Lung (tissue), 12 donors: ENCODE data around the gene SLC9A9. TPM values are rescaled to one million over a fixed set of nuclear protein-coding genes. Genes with fewer than 3 reads are reported as not detected.

ENCODE experiments used
- ATAC-seq: fragments of 200-7000 bp; cut with Tn5 transposase; one replicate; pipeline ENCODE4 v1.9.1; 2020; ENCODE audit warnings: moderate number of reproducible peaks; ENCODE audit not compliant: insufficient read depth, low FRiP score
- DNase-seq, 3 donors: peaks; one replicate each; pipeline ENCODE4 v3.0.0-alpha.2; 2013 to 2017
- H3K27ac ChIP-seq, 2 donors: one replicate each; pipeline ENCODE4 v1.5.1; 2013; ENCODE audit warnings: mild to moderate bottlenecking in 2 of 2, moderate library complexity in 2 of 2, control low read depth in 1 of 2, inconsistent platforms in 1 of 2, low read depth in 1 of 2, low read length in 1 of 2
- H3K27me3 ChIP-seq, 3 donors: one replicate each; pipeline ENCODE4 v1.5.1; 2013; ENCODE audit warnings: low read length in 2 of 3; ENCODE audit not compliant: control insufficient read depth in 3 of 3, insufficient read depth in 3 of 3
- H3K36me3 ChIP-seq, 4 donors: one replicate each; pipeline ENCODE4 v1.5.1; 2013; ENCODE audit warnings: low read length in 4 of 4, mild to moderate bottlenecking in 1 of 4, moderate library complexity in 1 of 4; ENCODE audit not compliant: control insufficient read depth in 4 of 4, insufficient read depth in 4 of 4
- H3K4me1 ChIP-seq, 5 donors: one replicate each; pipeline ENCODE4 v1.5.1; 2013; ENCODE audit warnings: low read length in 5 of 5, mild to moderate bottlenecking in 2 of 5, moderate library complexity in 1 of 5; ENCODE audit not compliant: control insufficient read depth in 5 of 5, insufficient read depth in 5 of 5
- H3K4me3 ChIP-seq: one replicate; pipeline ENCODE4 v1.5.1; 2013; ENCODE audit warnings: mild to moderate bottlenecking, control low read depth, moderate library complexity
- H3K9ac ChIP-seq, 2 donors: one replicate each; pipeline ENCODE4 v1.5.1; 2013; ENCODE audit warnings: low read length in 2 of 2, control low read depth in 1 of 2; ENCODE audit not compliant: insufficient read depth in 1 of 2
- H3K9me3 ChIP-seq, 4 donors: one replicate each; pipeline ENCODE4 v1.5.1; 2013; ENCODE audit warnings: low read length in 3 of 4, mild to moderate bottlenecking in 1 of 4, moderate library complexity in 1 of 4; ENCODE audit not compliant: control insufficient read depth in 4 of 4, insufficient read depth in 3 of 4
- CTCF ChIP-seq: IDR thresholded peaks from 2 replicates; pipeline ENCODE4 v1.5.1; 2012; ENCODE audit warnings: mild to moderate bottlenecking; ENCODE audit errors: control extremely low read depth, extremely low read depth
- WGBS, 2 donors: extraction: QIAGEN DNeasy Blood & Tissue Kit; methylation state at CpG; one replicate each; pipeline ENCODE4 v1.1.7; 2013; 5-methylcytosine and 5-hydroxymethylcytosine counted together
- polyA plus RNA-seq, 2 donors: library from polyadenylated mRNA; stranded (reverse); fragments of 200-250 nt; gene quantifications; one replicate each; pipeline ENCODE4 v1.2.1, GENCODE V29; 2013
- total RNA-seq, 2 donors: library from RNA; depleted of rRNA in 1 of 2; stranded (reverse); fragments of >200 nt in 1 of 2; gene quantifications; one replicate each; pipeline ENCODE4 v1.2.1, GENCODE V29; 2014 to 2021
- donor health status: control.
- donor health status: control.
- donor health status: Bipolar disorder and iron deficiency.
- donor health status: healthy.
- donor health status: DM: yes; HTN: yes; CAD: no.

SLC9A9 gene
- total and polyA plus RNA-seq, 4 donors = 2.2 to 66.3 (median 8.2) TPM

GRCh38 chr3:143418391-143418790 is 429.9 kb downstream of the SLC9A9 start:
- Histone ChIP-seq H3K27me3 (no peaks in the 10 kb centered on the region), H3K4me3 (no peak overlapping the region), H3K36me3 (no peaks in the 10 kb centered on the region), H3K4me1 (no peaks in the 10 kb centered on the region), H3K9me3 (no peaks in the 10 kb centered on the region), H3K27ac (no peak overlapping the region), H3K9ac (no peak overlapping the region)
- ATAC-seq = no peak
- DNase-seq = no peak
- TF ChIP-seq CTCF = no peak
- WGBS, 2 donors = 98 to 99% methylated on average over 3 of the region's 3 CpGs

- ATAC-seq = no peak
These were observed 432.0 kb downstream of the SLC9A9 start for GRCh38 chr3:143416229-143416628.

GRCh38 chr3:143414571-143415253 is 433.6 kb downstream of the SLC9A9 start:
- DNase-seq = no peak
- WGBS, 2 donors = 73 to 75% methylated on average over 2 of the region's 2 CpGs
- H3K9me3 ChIP-seq = no peaks in the 10 kb centered on the region
- no peak overlapping the region for H3K27ac ChIP-seq
- no peaks in the 10 kb centered on the region for H3K36me3 ChIP-seq
- peaks cover 0 to 4% (median 0%) of the 10 kb centered on the region in 5 donors for H3K4me1 ChIP-seq
- no peak for ATAC-seq
- no peak overlapping the region for H3K4me3 ChIP-seq
- H3K27me3 ChIP-seq = no peaks in the 10 kb centered on the region
- H3K9ac ChIP-seq = no peak overlapping the region
- TF ChIP-seq CTCF = no peak

More at GRCh38 chr3:143416229-143416628, 432.0 kb downstream of the SLC9A9 start:
- Histone ChIP-seq H3K4me1 (peaks cover 0 to 1% (median 0%) of the 10 kb centered on the region in 5 donors), H3K4me3 (no peak overlapping the region), H3K9me3 (no peaks in the 10 kb centered on the region), H3K27me3 (no peaks in the 10 kb centered on the region), H3K36me3 (no peaks in the 10 kb centered on the region), H3K27ac (no peak overlapping the region), H3K9ac (no peak overlapping the region)
- no peak for TF ChIP-seq CTCF
- DNase-seq = no peak
- WGBS, 2 donors = 86 to 95% methylated on average over 2 of the region's 2 CpGs

- TF ChIP-seq CTCF = no peak
- Histone ChIP-seq H3K4me3 (no peak overlapping the region), H3K9me3 (no peaks in the 10 kb centered on the region), H3K27ac (no peak overlapping the region), H3K36me3 (no peaks in the 10 kb centered on the region), H3K4me1 (peaks cover 0 to 4% (median 0%) of the 10 kb centered on the region in 5 donors), H3K9ac (no peak overlapping the region), H3K27me3 (no peaks in the 10 kb centered on the region)
- ATAC-seq = no peak
- 52 to 84% methylated on average over 4 of the region's 4 CpGs for WGBS, 2 donors
- DNase-seq = no peak
These were observed 434.9 kb downstream of the SLC9A9 start for GRCh38 chr3:143413372-143413771.
